Kidney (tissue), 14 donors: ENCODE measurements around the gene PCSK1. TPM values are rescaled to one million over a fixed set of nuclear protein-coding genes. Genes with fewer than 3 reads are reported as not detected.

Experiments
- DNase-seq, 5 donors: peaks; one replicate each; pipeline ENCODE4 v3.0.0-alpha.2; 2013 to 2020
- FAIRE-seq: peaks from 2 replicates; lab custom pipeline; 2012; peaks lifted over from hg19 to GRCh38; lab: Jason Lieb, UNC
- H3K27ac ChIP-seq, 2 donors: one replicate each; pipeline ENCODE4 v1.7.0; 2013; ENCODE audit warnings: low read depth in 2 of 2, low read length in 2 of 2, inconsistent platforms in 1 of 2
- H3K27me3 ChIP-seq: one replicate; pipeline ENCODE4 v1.7.1; 2013; ENCODE audit warnings: low read length, inconsistent platforms; ENCODE audit not compliant: control insufficient read depth, insufficient read depth
- H3K36me3 ChIP-seq, 3 donors: one replicate each; pipeline versions ENCODE4 v1.7.0 to v1.7.1; 2013; ENCODE audit warnings: low read length in 3 of 3, control low read depth in 1 of 3, inconsistent platforms in 1 of 3; ENCODE audit not compliant: insufficient read depth in 3 of 3, control insufficient read depth in 2 of 3
- H3K4me1 ChIP-seq, 3 donors: one replicate each; pipeline versions ENCODE4 v1.7.0 to v1.7.1; 2013; ENCODE audit warnings: low read length in 3 of 3, inconsistent platforms in 1 of 3, low read depth in 1 of 3; ENCODE audit not compliant: control insufficient read depth in 2 of 3, insufficient read depth in 2 of 3
- H3K4me3 ChIP-seq, 3 donors: one replicate each; pipeline versions ENCODE4 v1.7.0 to v1.8.1; 2013; ENCODE audit warnings: low read length in 3 of 3, control low read depth in 1 of 3, inconsistent platforms in 1 of 3
- H3K9ac ChIP-seq, 3 donors: one replicate each; pipeline versions ENCODE4 v1.7.0 to v1.7.1; 2013; ENCODE audit warnings: low read length in 3 of 3, control low read depth in 1 of 3, inconsistent platforms in 1 of 3
- H3K9me3 ChIP-seq, 3 donors: one replicate each; pipeline versions ENCODE4 v1.7.0 to v1.7.1; 2013; ENCODE audit warnings: low read length in 3 of 3, control low read depth in 1 of 3, inconsistent platforms in 1 of 3; ENCODE audit not compliant: control insufficient read depth in 2 of 3, insufficient read depth in 1 of 3
- CTCF ChIP-seq: IDR thresholded peaks from 3 replicates; pipeline ENCODE4 v1.5.1; 2012; ENCODE audit warnings: mild to moderate bottlenecking, moderate library complexity, borderline replicate concordance; ENCODE audit not compliant: insufficient read depth; ENCODE audit errors: extremely low read depth
- intact Hi-C: fragments of 100-400 bp; cut with DNase I; formaldehyde crosslinking; loops from one replicate; pipeline ENCODE4 v1.11.1; 2022
- polyA plus RNA-seq: library from polyadenylated mRNA; stranded (reverse); fragments of 350-450 nt; fragmentation: Illumina TruSeq; extraction: RNeasy Lipid Tissue Mini Kit (QIAGEN cat#74804); gene quantifications from one replicate; pipeline ENCODE4 v1.2.3, GENCODE V29; 2014; ENCODE audit warnings: low read depth, low replicate concordance; ENCODE audit not compliant: insufficient read depth
- total RNA-seq: library from RNA; stranded (reverse); fragmentation: NEBNext Ultra II Directional; extraction: Animal tissue kit (Norgen Biotek cat#: 25700); gene quantifications from one replicate; pipeline ENCODE4 v1.2.1, GENCODE V29; 2021
- donor health status: control.
- donor health status: control.
- donor health status: control.
- donor health status: control.
- donor health status: control.
- donor health status: DM: yes; HTN: yes; CAD: no.
- donor health status: Normal renal cell carcinoma (clear cell type).

PCSK1 gene
- total and polyA plus RNA-seq, 2 donors from 2014 or later: 0.13 to 1.0 TPM

- no peak for TF ChIP-seq CTCF
- H3K27me3 ChIP-seq: no peaks in the 10 kb centered on the region
- intact Hi-C loops: no loop called here
- DNase-seq (no peak), FAIRE-seq (no peak)
- H3K4me3 ChIP-seq: no peak overlapping the region
- peaks cover 0 to 5% (median 0%) of the 10 kb centered on the region in 3 donors for H3K4me1 ChIP-seq
- H3K36me3 ChIP-seq: no peaks in the 10 kb centered on the region
- no peaks in the 10 kb centered on the region for H3K9me3 ChIP-seq
- H3K9ac ChIP-seq: no peak overlapping the region
- H3K27ac ChIP-seq: no peak overlapping the region
Measured at GRCh38 chr5:96387616-96388015, 45.4 kb downstream of the PCSK1 start.

GRCh38 chr5:96385538-96385937 is 47.5 kb downstream of the PCSK1 start:
- FAIRE-seq: no peak

GRCh38 chr5:96384353-96384752 is 48.7 kb downstream of the PCSK1 start:
- Histone ChIP-seq H3K4me3 (no peak overlapping the region), H3K36me3 (no peaks in the 10 kb centered on the region), H3K4me1 (no peaks in the 10 kb centered on the region), H3K27me3 (no peaks in the 10 kb centered on the region), H3K9me3 (no peaks in the 10 kb centered on the region), H3K9ac (no peak overlapping the region), H3K27ac (no peak overlapping the region)
- TF ChIP-seq CTCF: no peak
- DNase-seq: no peak
- FAIRE-seq: no peak
- intact Hi-C loops: no loop called here

More at GRCh38 chr5:96385538-96385937, 47.5 kb downstream of the PCSK1 start:
- intact Hi-C loops: no loop called here
- H3K4me1 ChIP-seq: no peaks in the 10 kb centered on the region
- H3K27me3 ChIP-seq: no peaks in the 10 kb centered on the region
- no peak overlapping the region for H3K4me3 ChIP-seq
- no peak overlapping the region for H3K9ac ChIP-seq
- H3K27ac ChIP-seq: no peak overlapping the region
- no peaks in the 10 kb centered on the region for H3K9me3 ChIP-seq
- H3K36me3 ChIP-seq: no peaks in the 10 kb centered on the region
- no peak for DNase-seq
- no peak for TF ChIP-seq CTCF

- intact Hi-C loops: no loop called here
- Histone ChIP-seq H3K9ac (no peak overlapping the region), H3K36me3 (no peaks in the 10 kb centered on the region), H3K4me1 (no peaks in the 10 kb centered on the region), H3K9me3 (no peaks in the 10 kb centered on the region), H3K4me3 (no peak overlapping the region), H3K27me3 (no peaks in the 10 kb centered on the region), H3K27ac (no peak overlapping the region)
- DNase-seq: peak in 2 of 5 donors; percentile 1 to 9
- no peak for TF ChIP-seq CTCF
- no peak for FAIRE-seq
Measured at GRCh38 chr5:96381526-96381925, 51.5 kb downstream of the PCSK1 start.
